ENCODE results near the gene RAI14. TPM values are rescaled to one million over a fixed set of nuclear protein-coding genes. Genes with fewer than 3 reads are reported as not detected.
"Not testable (repeated sequence)": the region's sequence is repeated elsewhere in the genome, so short reads cannot be mapped to it uniquely, and the experiment has no call there.

The RAI14 gene
- total RNA-seq, 1 donor from 2014 or later, result 1.1 TPM

- DNase-seq (no peak), ATAC-seq (ENCODE audit: low read depth) (no peak)
- ChIA-PET CTCF (no interaction called here), POLR2A (no interaction called here)
- H3K4me3 Mint-ChIP-seq, result no peak overlapping the region
- TF ChIP-seq CTCF (IDR thresholded peaks at IDR 0.05), result no peak
- H3K4me1 Mint-ChIP-seq, result no peaks in the 10 kb centered on the region
- H3K36me3 Mint-ChIP-seq (ENCODE audit: low read depth), result no peaks in the 10 kb centered on the region
- no peaks in the 10 kb centered on the region for H3K9me3 Mint-ChIP-seq
- intact Hi-C loops (cut with micrococcal nuclease), result no loop called here
- peaks cover 2% of the 10 kb centered on the region for H3K27me3 Mint-ChIP-seq
- no peak overlapping the region for H3K27ac Mint-ChIP-seq
These were observed 164.5 kb downstream of the RAI14 start for GRCh38 chr5:34820593-34820992.

- ChIA-PET POLR2A (no interaction called here), CTCF (no interaction called here)
- Mint-ChIP-seq H3K27me3 (no peaks in the 10 kb centered on the region), H3K27ac (no peak overlapping the region), H3K36me3 (ENCODE audit: low read depth) (no peaks in the 10 kb centered on the region), H3K4me3 (no peak overlapping the region), H3K9me3 (no peaks in the 10 kb centered on the region), H3K4me1 (peaks cover 3% of the 10 kb centered on the region)
- DNase-seq (no peak), ATAC-seq (ENCODE audit: low read depth) (no peak)
- TF ChIP-seq CTCF (IDR thresholded peaks at IDR 0.05), result no peak
- intact Hi-C loops (cut with micrococcal nuclease), result no loop called here
These were observed 167.0 kb downstream of the RAI14 start for GRCh38 chr5:34822956-34823715.

- CTCF ChIA-PET, result no interaction called here
These were observed 170.2 kb downstream of the RAI14 start for GRCh38 chr5:34826347-34826746.

GRCh38 chr5:34827588-34828506 lies 171.7 kb downstream of the RAI14 start:
- DNase-seq (no peak), ATAC-seq (ENCODE audit: low read depth) (no peak)
- ChIA-PET CTCF (interaction anchor here (0.5 kb wide), 1 partner anchor 9 kb away, joined by 4 read pairs; no protein-coding TSS in a partner anchor), POLR2A (no interaction called here)
- Mint-ChIP-seq H3K9me3 (no peaks in the 10 kb centered on the region), H3K4me1 (peaks cover 7% of the 10 kb centered on the region), H3K27me3 (no peaks in the 10 kb centered on the region), H3K4me3 (no peak overlapping the region), H3K36me3 (ENCODE audit: low read depth) (no peaks in the 10 kb centered on the region), H3K27ac (no peak overlapping the region)
- intact Hi-C loops (cut with micrococcal nuclease), result no loop called here
- TF ChIP-seq CTCF (IDR thresholded peaks at IDR 0.05), result no peak

More at GRCh38 chr5:34826347-34826746, 170.2 kb downstream of the RAI14 start:
- Mint-ChIP-seq H3K9me3 (no peaks in the 10 kb centered on the region), H3K4me3 (no peak overlapping the region), H3K4me1 (peaks cover 7% of the 10 kb centered on the region), H3K36me3 (ENCODE audit: low read depth) (no peaks in the 10 kb centered on the region), H3K27me3 (no peaks in the 10 kb centered on the region), H3K27ac (no peak overlapping the region)
- DNase-seq (no peak), ATAC-seq (ENCODE audit: low read depth) (no peak)
- POLR2A ChIA-PET, result no interaction called here
- intact Hi-C loops (cut with micrococcal nuclease), result no loop called here
- no peak for TF ChIP-seq CTCF (IDR thresholded peaks at IDR 0.05)

- H3K4me3 Mint-ChIP-seq; H3K27ac Mint-ChIP-seq; CTCF ChIA-PET; ATAC-seq (ENCODE audit: low read depth); H3K4me1 Mint-ChIP-seq; POLR2A ChIA-PET; DNase-seq; H3K36me3 Mint-ChIP-seq (ENCODE audit: low read depth); H3K9me3 Mint-ChIP-seq; H3K27me3 Mint-ChIP-seq: not testable (repeated sequence)
- intact Hi-C loops (cut with micrococcal nuclease), result loop anchor here (10.0 kb wide), 2 partner anchors 384 to 1864 kb away; no protein-coding TSS in a partner anchor
These were observed 174.7 kb downstream of the RAI14 start for GRCh38 chr5:34830827-34831226.

Measured in activated B cell treated with CpG ODN at 0.5 μM for 24 hours (primary cell).